Ecto neural progenitor cell (in vitro differentiated cells): ENCODE data around the gene IDE.
A peak's percentile ranks its signal among the peaks of the same experiment; 100 is the strongest.
"Not testable (repeated sequence)": the region's sequence is repeated elsewhere in the genome, so short reads cannot be mapped to it uniquely, and the experiment has no call there.

Experiments
- DNase-seq: peaks from one replicate; pipeline ENCODE4 v3.0.0-alpha.2; 2018; ENCODE audit warnings: low spot score

IDE gene

DNA sequence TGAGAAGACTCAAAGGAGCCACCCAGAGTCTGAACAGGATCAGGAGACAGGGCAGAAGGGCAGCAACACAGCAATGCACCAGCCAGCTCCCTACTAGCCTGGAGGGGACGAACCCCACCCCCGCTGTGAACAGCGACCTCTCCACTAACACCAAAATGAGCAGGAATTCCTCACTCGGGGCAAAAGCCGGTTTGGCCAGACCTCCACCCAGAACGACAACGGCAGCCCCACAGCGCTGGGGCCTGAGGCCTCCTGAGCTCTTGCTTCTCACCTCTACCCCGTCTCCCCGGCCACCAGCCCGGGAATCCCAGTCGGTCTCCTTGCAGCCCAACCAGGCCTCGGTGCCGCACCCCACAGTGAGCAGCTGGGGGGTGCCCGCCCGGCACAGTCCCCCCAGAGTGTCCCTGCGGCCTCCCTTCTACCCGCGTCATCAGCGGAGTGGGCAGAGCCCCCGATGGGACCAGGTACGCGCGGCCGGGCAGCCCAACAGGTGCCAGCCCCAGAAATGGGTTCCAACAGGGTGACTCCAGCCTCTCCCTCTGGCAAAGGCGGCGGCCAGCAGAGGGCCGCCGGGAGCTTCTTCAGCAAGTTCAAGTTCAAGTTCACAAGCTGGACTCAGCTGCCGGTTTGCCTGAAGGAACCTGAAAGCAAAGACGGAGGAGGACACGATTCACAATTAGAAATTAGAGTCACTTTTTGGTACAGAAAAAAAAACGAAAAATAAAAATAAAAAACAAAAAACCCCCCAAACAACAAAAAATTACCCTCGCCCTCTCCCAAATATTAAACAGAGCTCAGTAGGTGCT, 153.9 kb downstream of the IDE start:
- DNase-seq = peak; percentile 52

DNA sequence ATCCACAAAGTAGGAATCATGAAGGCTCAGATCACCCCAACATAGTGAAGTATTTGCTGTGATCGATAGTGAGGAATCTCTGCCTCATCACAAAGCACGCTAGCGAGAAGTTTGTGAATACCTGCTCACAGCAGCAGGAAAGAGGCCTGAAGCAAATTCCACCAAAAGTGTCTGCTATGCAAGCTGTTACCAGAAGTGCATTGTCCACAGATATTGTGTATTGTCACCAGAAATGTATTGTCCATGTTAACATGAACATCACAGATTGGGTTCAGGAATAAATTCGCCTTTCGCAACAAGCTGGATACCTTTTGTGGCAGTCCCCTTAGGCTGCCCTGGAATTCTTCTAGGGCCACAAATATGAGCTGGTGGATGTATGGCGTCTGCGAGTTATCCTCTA, 155.0 kb downstream of the IDE start:
- no peak for DNase-seq

DNA sequence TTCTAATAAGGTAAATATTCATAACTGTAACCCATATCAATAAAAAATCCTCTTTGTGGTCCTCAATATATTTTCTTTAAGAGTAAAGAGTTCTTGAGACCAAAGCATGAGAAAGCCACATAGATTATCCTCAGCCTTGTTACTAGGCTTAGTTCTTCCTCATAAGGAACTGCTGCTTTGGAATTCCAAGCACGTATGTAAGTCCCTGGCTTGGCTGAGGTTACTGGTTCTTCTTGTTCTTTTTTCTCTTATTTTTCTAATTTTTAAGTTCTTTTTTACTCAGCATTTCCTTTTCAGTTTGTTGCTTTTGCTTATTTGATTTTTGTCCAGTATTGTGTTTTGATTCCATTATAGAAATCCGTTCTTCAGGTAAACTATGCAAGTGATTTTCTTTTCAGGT, 155.7 kb downstream of the IDE start:
- no peak for DNase-seq

DNA sequence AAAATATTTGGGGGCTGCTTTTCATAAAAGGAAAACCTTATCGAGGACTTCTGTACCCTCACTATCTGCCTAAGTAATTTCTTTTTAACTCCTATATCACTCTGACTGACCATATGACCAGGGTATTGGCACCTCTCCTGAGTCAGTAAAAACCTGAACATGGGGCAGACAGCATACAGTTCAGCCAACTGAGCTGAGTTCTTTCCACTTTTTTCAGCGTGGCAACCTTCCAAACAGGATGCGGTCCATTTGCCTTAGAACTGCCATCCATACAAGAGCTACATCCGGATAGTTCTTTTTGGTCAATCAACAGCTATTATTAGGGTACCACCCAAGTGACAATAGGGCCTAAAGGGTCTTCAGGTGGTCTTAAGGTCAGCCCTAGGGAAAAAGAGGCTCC, 160.4 kb downstream of the IDE start:
- no peak for DNase-seq

DNA sequence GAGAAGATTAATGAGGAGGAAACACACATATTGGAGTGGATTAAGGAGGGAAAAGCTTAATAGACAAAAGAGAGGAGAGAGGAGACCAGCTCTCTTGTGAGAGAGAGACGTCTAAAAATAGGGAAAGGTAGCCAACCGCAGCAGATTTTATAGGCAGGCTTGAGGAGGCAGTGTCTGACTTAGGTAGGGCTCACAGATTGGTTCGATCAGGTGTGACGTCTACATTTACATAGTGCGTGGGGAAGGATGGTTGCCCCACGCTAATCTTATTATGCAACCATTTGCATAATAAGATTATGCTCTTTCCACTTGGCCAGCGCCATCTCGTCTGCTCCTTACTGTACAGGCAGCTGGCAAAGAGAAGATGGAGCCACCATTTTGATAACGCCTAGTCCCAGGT, 160.9 kb downstream of the IDE start:
- no peak for DNase-seq

DNA sequence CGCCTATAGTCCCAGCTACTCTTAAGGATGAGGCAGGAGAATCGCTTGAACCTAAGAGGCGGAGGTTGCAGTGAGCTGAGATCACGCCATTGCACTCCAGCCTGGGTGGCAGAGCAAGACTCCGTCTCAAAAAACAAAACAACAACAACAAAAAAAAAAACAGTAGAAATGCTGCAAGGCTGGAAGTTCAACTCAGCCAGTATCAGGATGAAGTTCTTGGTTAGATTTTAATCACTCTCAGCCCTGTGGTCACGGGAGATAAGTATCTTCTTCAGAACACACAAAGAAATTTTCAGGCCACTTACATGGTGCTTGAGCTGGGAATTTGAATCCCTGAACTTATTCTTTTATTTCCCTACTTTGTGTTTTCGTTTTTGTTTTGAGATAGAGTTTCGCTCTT, 162.5 kb downstream of the IDE start:
- no peak for DNase-seq

DNA sequence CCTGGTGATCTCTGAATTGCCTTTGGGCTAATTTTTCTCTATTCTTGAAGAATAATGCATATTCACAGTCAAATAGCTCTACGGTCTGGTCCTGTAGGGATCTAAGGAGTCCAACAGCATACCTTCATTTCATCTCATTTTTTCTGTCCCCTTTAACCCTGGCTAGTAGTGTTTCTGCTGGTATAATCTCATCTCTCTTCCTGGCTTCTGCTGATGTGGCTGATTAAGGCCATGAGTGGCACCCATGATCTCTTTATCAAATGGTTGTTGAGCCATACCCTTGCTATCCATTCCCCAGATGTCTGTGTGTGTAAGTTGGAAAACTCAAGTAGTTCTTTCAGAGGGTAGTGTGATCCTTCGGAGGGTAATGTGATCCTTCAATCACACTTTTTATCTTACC, 163.4 kb downstream of the IDE start:
- no peak for DNase-seq

DNA sequence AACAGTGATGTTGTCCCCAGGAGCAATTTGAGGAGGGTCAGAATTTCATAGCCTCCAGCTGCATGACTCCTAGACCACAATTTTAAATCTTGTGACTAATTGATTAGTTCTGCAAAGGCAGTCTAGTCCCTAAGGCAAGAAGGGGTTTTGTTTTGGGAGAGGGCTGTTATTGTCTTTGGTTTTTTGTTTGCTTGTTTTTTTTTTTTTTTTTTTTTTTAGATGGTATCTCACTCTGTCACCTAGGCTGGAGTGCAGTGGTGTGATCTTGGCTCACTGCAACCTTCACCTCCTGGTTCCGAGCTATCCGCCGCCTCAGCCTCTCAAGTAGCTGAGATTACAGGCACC, 165.9 kb downstream of the IDE start:
- no peak for DNase-seq

DNA sequence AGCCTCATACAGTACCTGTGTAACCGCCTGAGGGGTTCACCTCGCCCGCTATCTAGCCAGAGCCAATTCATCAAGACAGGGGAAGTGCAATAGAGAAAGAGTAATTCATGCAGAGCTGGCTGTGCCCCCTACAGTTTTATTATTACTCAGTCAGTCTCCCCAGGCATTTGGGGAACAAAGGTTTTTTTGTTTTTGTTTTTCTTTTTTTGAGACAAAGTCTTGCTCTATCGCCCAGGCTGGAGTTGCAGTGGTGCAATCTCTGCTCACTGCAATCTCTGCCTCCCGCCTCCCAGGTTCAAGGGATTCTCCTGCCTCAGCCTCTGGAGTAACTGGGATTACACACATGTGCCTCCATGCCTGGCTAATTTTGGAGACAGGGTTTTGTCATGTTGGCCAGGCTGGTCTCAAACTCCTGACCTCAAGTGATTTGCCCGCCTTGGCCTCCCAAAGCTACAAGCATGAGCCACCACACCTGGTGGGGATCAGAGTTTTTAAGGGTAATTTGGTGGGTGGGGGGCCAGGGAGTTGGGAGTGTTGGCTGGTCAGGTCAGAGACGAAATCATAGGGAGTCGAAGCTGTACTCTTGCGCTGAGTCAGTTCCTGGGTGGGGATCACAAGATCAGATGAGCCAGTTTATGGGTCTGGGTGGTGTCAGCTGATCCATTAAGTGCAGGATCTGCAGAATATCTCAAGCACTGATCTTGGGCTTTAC, 166.4 kb downstream of the IDE start:
- peak; percentile 45 for DNase-seq

DNA sequence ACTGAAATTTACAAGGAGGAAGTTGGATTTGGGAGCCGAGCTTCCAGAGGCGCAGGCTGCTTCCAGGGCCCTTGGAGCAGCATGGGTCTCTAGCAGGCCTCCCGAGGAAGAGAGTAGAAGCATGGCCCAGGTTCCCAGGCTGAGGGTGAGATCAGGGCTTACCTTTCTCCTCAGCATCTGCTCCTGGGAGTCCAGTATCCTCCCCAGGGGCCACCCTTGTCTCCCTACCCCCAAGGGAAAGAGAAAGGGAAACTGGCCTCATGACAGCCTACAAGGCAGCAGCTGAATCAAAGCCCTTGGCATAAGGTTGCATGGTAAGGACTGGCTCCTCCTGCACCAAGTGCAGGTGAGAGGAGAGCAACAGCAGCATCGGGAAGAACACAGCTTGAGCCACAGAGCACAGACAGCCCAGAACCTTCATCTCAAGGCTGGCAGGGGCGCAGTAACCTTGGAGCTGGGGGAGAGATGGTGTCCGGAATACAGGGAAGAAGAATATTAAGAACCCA, 168.4 kb downstream of the IDE start:
- no peak for DNase-seq

DNA sequence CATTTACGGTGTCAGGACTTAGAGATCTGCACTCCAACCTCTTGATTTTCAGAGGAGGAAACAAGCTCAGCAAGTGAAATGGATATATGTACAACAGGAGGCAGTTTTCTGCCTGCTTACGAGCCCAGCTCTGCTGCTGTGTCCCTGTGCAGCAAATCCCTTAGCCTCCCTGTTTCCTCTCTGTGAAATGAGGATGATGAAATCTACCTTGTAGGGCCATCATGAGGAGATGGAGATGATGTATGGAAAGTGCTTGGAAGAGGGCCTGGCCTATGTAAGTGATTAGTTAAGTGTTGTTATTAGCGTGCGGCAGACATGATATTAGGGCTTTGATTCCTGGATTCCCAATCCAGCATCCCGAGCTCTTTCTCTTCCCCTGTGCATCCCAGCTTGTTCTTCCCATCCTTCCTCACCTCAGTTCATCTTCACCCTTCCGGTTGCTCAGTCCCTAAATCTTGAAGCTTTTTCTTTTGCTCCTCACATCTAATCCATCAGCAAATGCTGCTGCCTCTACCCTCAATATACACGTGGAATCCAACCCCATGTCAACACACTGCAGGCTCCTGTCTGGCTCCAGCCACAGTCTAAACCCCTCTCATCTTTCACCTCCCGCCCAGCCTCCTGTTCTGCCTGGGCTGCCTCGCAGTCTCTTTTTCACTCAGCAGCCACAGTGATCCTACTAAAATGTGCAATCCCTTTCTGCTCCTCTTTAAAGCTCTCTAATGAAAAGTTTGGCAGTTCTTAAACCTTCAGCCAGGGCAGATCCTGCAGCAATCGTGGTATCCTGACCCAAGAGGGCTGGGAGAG, 169.1 kb downstream of the IDE start:
- DNase-seq = no peak

DNA sequence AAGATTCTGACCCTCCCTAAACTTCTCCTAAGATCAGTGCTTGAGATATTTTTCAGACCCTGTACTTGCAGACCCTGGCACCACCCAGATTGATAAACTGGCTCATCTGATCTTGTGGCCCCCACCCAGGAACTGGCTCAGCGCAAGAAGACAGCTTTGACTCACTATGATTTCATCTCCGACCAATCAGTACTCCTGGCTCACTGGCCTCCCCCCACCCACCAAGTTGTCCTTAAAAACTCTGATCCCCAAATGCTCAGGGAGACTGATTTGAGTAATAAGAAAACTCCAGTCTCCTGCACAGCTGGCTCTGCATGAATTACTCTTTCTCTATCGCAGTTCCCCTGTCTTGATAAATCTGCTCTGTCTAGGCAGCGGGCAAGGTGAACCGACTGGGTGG, 171.7 kb downstream of the IDE start:
- DNase-seq = not testable (repeated sequence)
